K562 (cell line): Measurements from ENCODE around the gene DLGAP1. TPM values are rescaled to one million over a fixed set of nuclear protein-coding genes. Genes with fewer than 3 reads are reported as not detected.

Experiments used
- ADNP ChIP-seq: fragments of 200-800 bp; sonication (Bioruptor generic); IDR thresholded peaks from 2 replicates; pipeline ENCODE4 v1.6.1; 2016; ENCODE audit warnings: missing genetic modification characterization, missing compliant biosample characterization
- ARID2 ChIP-seq: fragments of 450-650 bp; IDR thresholded peaks from 2 replicates; pipeline ENCODE4 v1.6.1; 2017; ENCODE audit warnings: antibody characterized with exemption, mild to moderate bottlenecking
- CEBPG ChIP-seq, 3 experiments: fragments of 200-800 bp in 1 of 3; sonication (Bioruptor generic) in 1 of 3; sonication (generic) in 1 of 3; formaldehyde crosslinking in 1 of 3; IDR thresholded peaks in 2 of 3; conservative IDR thresholded peaks in 1 of 3; 2 replicates each; pipeline versions ENCODE4 v1.6.1 to v1.8.0; 2016 to 2022; ENCODE audit warnings: missing compliant biosample characterization in 2 of 3, missing genetic modification characterization in 2 of 3, mild to moderate bottlenecking in 1 of 3, missing genetic modification reagents in 1 of 3
- DNMT1 ChIP-seq: fragments of 450-650 bp; IDR thresholded peaks from 2 replicates; pipeline ENCODE4 v1.6.1; 2016; ENCODE audit warnings: antibody characterized with exemption, mild to moderate bottlenecking
- FOXJ2 ChIP-seq: fragments of 200-800 bp; sonication (Bioruptor generic); IDR thresholded peaks from 2 replicates; pipeline ENCODE4 v1.6.1; 2016; ENCODE audit warnings: missing genetic modification characterization, missing compliant biosample characterization
- HDAC3 ChIP-seq: fragments of 450-650 bp; IDR thresholded peaks from 2 replicates; pipeline ENCODE4 v1.6.1; 2018; ENCODE audit warnings: borderline replicate concordance, mild to moderate bottlenecking, moderate library complexity; ENCODE audit not compliant: partially characterized antibody
- HNRNPL ChIP-seq: fragments of 200-400 bp; formaldehyde crosslinking; IDR thresholded peaks from 2 replicates; pipeline ENCODE4 v1.6.1; 2017; ENCODE audit warnings: low read depth, mild to moderate bottlenecking, low read length
- JUNB ChIP-seq: fragments of 450-650 bp; formaldehyde crosslinking; conservative IDR thresholded peaks from 2 replicates; pipeline ENCODE4 v1.4.0; 2020; ENCODE audit warnings: mild to moderate bottlenecking
- MTF1 ChIP-seq: fragments of 250-450 bp; sonication (Bioruptor Pico); IDR thresholded peaks from 2 replicates; pipeline ENCODE4 v1.9.0; 2021; ENCODE audit warnings: moderate library complexity, mild to moderate bottlenecking, inconsistent platforms, borderline replicate concordance
- POLR2H ChIP-seq: IDR thresholded peaks from 2 replicates; pipeline ENCODE4 v1.6.1; 2016; ENCODE audit warnings: missing genetic modification characterization, low read depth, mild to moderate bottlenecking, control low read depth, missing compliant biosample characterization, moderate library complexity
- POU5F1 ChIP-seq: fragments of 150-350 bp; IDR thresholded peaks from 2 replicates; pipeline ENCODE4 v1.6.1; 2014; ENCODE audit warnings: borderline replicate concordance, low read length, low read depth, mild to moderate bottlenecking; ENCODE audit not compliant: partially characterized antibody
- PYGO2 ChIP-seq: fragments of 450-650 bp; IDR thresholded peaks from 2 replicates; pipeline ENCODE4 v1.6.1; 2016; ENCODE audit warnings: mild to moderate bottlenecking, missing genetic modification characterization, moderate library complexity, missing compliant biosample characterization
- TRIM28 ChIP-seq: fragments of 450-650 bp; IDR thresholded peaks from 2 replicates; pipeline ENCODE4 v1.6.1; 2017
- WHSC1 ChIP-seq: IDR thresholded peaks from one replicate; pipeline ENCODE4 v1.6.1; 2012; ENCODE audit warnings: low read length, control low read depth, inconsistent platforms
- polyA plus RNA-seq, 8 experiments: library from polyadenylated mRNA; depleted of rRNA in 4 of 8; stranded (reverse) in 5 of 8; unstranded in 3 of 8; fragments of >200 nt; fragmentation: Nextera tagmentation in 2 of 8; fragmentation: Illumina TruSeq in 1 of 8; extraction: Ambion mirVana in 2 of 8; extraction: Trizol in 1 of 8; gene quantifications; 2 replicates each; pipeline versions ENCODE4 v1.2.1 to v1.2.3, GENCODE V29; 2011 to 2014; ENCODE audit warnings: inconsistent platforms in 1 of 8, missing spikeins in 1 of 8
- total RNA-seq, 7 experiments: library from RNA; depleted of rRNA in 6 of 7; stranded (reverse); fragments of >200 nt in 6 of 7; fragmentation: Illumina TruSeq in 2 of 7; extraction: Trizol in 2 of 7; gene quantifications; 2 replicates each; pipeline versions ENCODE4 v1.2.1 to v1.2.3, GENCODE V29; 2011 to 2021; ENCODE audit warnings: low replicate concordance in 1 of 7
- TF ChIP-seq, protein P1 (sequence below): sonication (generic); formaldehyde crosslinking; IDR thresholded peaks from 2 replicates; pipeline ENCODE4 v1.8.1; 2023; ENCODE audit warnings: mild to moderate bottlenecking, missing genetic modification reagents, moderate library complexity
- TF ChIP-seq, protein P2 (sequence below): fragments of 450-650 bp; formaldehyde crosslinking; IDR thresholded peaks from 2 replicates; pipeline ENCODE4 v1.4.0; 2020; ENCODE audit warnings: mild to moderate bottlenecking, moderate library complexity
- TF ChIP-seq, protein P3 (sequence below): sonication (generic); formaldehyde crosslinking; IDR thresholded peaks from 2 replicates; pipeline ENCODE4 v1.8.0; 2023; ENCODE audit warnings: mild to moderate bottlenecking, missing genetic modification reagents
- TF ChIP-seq, protein P4 (sequence below): sonication (generic); formaldehyde crosslinking; IDR thresholded peaks from 2 replicates; pipeline ENCODE4 v1.5.0; 2020; ENCODE audit warnings: missing genetic modification reagents
- TF ChIP-seq, protein P5 (sequence below): fragments of 450-650 bp; IDR thresholded peaks from 2 replicates; pipeline ENCODE4 v1.6.1; 2016; ENCODE audit warnings: missing biosample characterization, missing genetic modification characterization

Gene DLGAP1
- total and polyA plus RNA-seq, 9 of the 15 experiments (the other 6 are each of a cell fraction or from before 2014, with no cell fraction given) = 0.04 to 0.22 (median 0.08) TPM

DNA sequence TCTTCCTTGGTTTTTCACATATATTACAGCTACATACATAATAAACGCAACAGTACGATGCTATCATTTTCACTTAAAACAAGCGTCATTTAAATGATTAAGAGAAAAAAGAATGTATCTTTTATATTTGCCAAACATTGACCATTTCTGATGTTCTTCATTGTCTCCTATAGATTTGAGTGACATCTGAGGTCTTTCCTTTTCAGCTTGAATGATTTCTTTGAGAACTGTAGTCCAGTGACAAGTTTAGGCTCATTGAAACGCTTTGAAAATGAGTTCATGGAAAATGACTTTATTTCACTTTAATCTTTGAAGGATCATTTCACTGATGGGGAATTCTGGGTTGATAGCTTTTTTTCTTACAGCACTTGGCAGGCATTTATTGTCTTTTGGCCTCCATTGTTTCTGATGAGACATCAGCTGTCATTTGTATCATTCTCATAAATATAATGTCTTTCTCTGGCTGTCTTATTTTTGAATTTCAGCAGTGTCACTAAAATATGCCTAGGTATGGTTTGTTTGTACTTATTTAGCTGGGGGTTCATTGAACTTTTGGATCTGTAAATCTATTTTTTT lies 994.2 kb downstream of the DLGAP1 start (continued):
- TF ChIP-seq, protein P1, sequence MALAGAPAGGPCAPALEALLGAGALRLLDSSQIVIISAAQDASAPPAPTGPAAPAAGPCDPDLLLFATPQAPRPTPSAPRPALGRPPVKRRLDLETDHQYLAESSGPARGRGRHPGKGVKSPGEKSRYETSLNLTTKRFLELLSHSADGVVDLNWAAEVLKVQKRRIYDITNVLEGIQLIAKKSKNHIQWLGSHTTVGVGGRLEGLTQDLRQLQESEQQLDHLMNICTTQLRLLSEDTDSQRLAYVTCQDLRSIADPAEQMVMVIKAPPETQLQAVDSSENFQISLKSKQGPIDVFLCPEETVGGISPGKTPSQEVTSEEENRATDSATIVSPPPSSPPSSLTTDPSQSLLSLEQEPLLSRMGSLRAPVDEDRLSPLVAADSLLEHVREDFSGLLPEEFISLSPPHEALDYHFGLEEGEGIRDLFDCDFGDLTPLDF = no peak
- TF ChIP-seq POLR2H (0 out of 2 replicates have a peak, but pooled peaks have one; percentile 14), ARID2 (no peak), TRIM28 (peak; percentile 97), ADNP (tag) (no peak), HDAC3 (peak; percentile 18), DNMT1 (no peak), JUNB (CRISPR knock-in tag) (no peak), PYGO2 (no peak), CEBPG (CRISPR knock-in tag; IDR thresholded peaks at IDR 0.05) (no peak), CEBPG (tag; conservative IDR thresholded peaks at IDR 0.05 in 1 of 2, IDR thresholded peaks at IDR 0.05 in 1 of 2) (no peak), POU5F1 (no peak), HNRNPL (no peak), MTF1 (CRISPR knock-in tag) (no peak), FOXJ2 (tag) (peak; percentile 42; the same call in 1 of the 2 replicates), WHSC1 (no peak)
- TF ChIP-seq, protein P2, sequence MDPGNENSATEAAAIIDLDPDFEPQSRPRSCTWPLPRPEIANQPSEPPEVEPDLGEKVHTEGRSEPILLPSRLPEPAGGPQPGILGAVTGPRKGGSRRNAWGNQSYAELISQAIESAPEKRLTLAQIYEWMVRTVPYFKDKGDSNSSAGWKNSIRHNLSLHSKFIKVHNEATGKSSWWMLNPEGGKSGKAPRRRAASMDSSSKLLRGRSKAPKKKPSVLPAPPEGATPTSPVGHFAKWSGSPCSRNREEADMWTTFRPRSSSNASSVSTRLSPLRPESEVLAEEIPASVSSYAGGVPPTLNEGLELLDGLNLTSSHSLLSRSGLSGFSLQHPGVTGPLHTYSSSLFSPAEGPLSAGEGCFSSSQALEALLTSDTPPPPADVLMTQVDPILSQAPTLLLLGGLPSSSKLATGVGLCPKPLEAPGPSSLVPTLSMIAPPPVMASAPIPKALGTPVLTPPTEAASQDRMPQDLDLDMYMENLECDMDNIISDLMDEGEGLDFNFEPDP (CRISPR knock-in tag) = no peak
- TF ChIP-seq, protein P3, sequence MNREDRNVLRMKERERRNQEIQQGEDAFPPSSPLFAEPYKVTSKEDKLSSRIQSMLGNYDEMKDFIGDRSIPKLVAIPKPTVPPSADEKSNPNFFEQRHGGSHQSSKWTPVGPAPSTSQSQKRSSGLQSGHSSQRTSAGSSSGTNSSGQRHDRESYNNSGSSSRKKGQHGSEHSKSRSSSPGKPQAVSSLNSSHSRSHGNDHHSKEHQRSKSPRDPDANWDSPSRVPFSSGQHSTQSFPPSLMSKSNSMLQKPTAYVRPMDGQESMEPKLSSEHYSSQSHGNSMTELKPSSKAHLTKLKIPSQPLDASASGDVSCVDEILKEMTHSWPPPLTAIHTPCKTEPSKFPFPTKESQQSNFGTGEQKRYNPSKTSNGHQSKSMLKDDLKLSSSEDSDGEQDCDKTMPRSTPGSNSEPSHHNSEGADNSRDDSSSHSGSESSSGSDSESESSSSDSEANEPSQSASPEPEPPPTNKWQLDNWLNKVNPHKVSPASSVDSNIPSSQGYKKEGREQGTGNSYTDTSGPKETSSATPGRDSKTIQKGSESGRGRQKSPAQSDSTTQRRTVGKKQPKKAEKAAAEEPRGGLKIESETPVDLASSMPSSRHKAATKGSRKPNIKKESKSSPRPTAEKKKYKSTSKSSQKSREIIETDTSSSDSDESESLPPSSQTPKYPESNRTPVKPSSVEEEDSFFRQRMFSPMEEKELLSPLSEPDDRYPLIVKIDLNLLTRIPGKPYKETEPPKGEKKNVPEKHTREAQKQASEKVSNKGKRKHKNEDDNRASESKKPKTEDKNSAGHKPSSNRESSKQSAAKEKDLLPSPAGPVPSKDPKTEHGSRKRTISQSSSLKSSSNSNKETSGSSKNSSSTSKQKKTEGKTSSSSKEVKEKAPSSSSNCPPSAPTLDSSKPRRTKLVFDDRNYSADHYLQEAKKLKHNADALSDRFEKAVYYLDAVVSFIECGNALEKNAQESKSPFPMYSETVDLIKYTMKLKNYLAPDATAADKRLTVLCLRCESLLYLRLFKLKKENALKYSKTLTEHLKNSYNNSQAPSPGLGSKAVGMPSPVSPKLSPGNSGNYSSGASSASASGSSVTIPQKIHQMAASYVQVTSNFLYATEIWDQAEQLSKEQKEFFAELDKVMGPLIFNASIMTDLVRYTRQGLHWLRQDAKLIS (CRISPR knock-in tag) = no peak
- TF ChIP-seq, protein P4, sequence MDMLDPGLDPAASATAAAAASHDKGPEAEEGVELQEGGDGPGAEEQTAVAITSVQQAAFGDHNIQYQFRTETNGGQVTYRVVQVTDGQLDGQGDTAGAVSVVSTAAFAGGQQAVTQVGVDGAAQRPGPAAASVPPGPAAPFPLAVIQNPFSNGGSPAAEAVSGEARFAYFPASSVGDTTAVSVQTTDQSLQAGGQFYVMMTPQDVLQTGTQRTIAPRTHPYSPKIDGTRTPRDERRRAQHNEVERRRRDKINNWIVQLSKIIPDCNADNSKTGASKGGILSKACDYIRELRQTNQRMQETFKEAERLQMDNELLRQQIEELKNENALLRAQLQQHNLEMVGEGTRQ (CRISPR knock-in tag) = no peak
- TF ChIP-seq, protein P5, sequence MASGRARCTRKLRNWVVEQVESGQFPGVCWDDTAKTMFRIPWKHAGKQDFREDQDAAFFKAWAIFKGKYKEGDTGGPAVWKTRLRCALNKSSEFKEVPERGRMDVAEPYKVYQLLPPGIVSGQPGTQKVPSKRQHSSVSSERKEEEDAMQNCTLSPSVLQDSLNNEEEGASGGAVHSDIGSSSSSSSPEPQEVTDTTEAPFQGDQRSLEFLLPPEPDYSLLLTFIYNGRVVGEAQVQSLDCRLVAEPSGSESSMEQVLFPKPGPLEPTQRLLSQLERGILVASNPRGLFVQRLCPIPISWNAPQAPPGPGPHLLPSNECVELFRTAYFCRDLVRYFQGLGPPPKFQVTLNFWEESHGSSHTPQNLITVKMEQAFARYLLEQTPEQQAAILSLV (tag) = no peak
